Inflammatory macrophage treated with lipopolysaccharide for 1 hour (primary cell): Measurements from ENCODE around the gene SAP130.

Experiments used
- DNase-seq, 2 donors: peaks; one replicate each; pipeline ENCODE4 v3.0.0-alpha.2; 2020 to 2022

Gene SAP130

GRCh38 chr2:128027801-128028667, at the start of gene SAP130:
Gene SAP130 (minus strand): TSS chr2:128028059. CDS start chr2:128026292, 1,767 bp downstream.
- DNase-seq, result peak; percentile 93 to 95

GRCh38 chr2:128076461-128077106, 48.7 kb upstream of the SAP130 start:
- no peak for DNase-seq

- no peak for DNase-seq
Observed at GRCh38 chr2:128073278-128073677, 45.4 kb upstream of the SAP130 start.

GRCh38 chr2:128069769-128070168, 41.9 kb upstream of the SAP130 start:
- DNase-seq, result no peak

- no peak for DNase-seq
Observed at GRCh38 chr2:128064353-128064752, 36.5 kb upstream of the SAP130 start.

- no peak for DNase-seq
Observed at GRCh38 chr2:128062571-128062970, 34.7 kb upstream of the SAP130 start.

GRCh38 chr2:128058114-128058513, 30.3 kb upstream of the SAP130 start:
- DNase-seq, result no peak

- no peak for DNase-seq
Observed at GRCh38 chr2:128057334-128057733, 29.5 kb upstream of the SAP130 start.

GRCh38 chr2:128054104-128054885, 26.4 kb upstream of the SAP130 start:
- no peak for DNase-seq

GRCh38 chr2:128053331-128053730, 25.5 kb upstream of the SAP130 start:
- no peak for DNase-seq

- DNase-seq, result no peak
Observed at GRCh38 chr2:128043041-128043440, 15.2 kb upstream of the SAP130 start.

- DNase-seq, result no peak
Observed at GRCh38 chr2:128041561-128041960, 13.7 kb upstream of the SAP130 start.

- DNase-seq, result no peak
Observed at GRCh38 chr2:128040166-128040771, 12.4 kb upstream of the SAP130 start.

- DNase-seq, result no peak
Observed at GRCh38 chr2:128039535-128039934, 11.7 kb upstream of the SAP130 start.

GRCh38 chr2:128038411-128038810, 10.6 kb upstream of the SAP130 start:
- peak; percentile 21 to 29 for DNase-seq

GRCh38 chr2:128037649-128038048, 9.8 kb upstream of the SAP130 start:
- peak; percentile 36 to 51 for DNase-seq

- no peak for DNase-seq
Observed at GRCh38 chr2:128036748-128037607, 9.1 kb upstream of the SAP130 start.

GRCh38 chr2:128032092-128032491, 4.2 kb upstream of the SAP130 start:
- no peak for DNase-seq

GRCh38 chr2:128028668-128029054, 802 bp upstream of the SAP130 start:
- DNase-seq, result no peak

- peak; percentile 97 for DNase-seq
Observed at GRCh38 chr2:128027278-128027800, 520 bp downstream of the SAP130 start.

GRCh38 chr2:128026448-128027277, 1.2 kb downstream of the SAP130 start:
- DNase-seq, result peak in 1 of 2 donors; percentile 7
